ENCODE data around the gene STX18.

GRCh38 chr4:4422856-4423499 lies 118.9 kb downstream of the STX18 start:
- TF ChIP-seq TGIF2 (CRISPR knock-in tag; IDR thresholded peaks at IDR 0.05): no peak
- TF ChIP-seq, protein P1, sequence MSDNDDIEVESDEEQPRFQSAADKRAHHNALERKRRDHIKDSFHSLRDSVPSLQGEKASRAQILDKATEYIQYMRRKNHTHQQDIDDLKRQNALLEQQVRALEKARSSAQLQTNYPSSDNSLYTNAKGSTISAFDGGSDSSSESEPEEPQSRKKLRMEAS (IDR thresholded peaks at IDR 0.05): no peak
- no peak for TF ChIP-seq FOXC1 (CRISPR knock-in tag; IDR thresholded peaks at IDR 0.05; ENCODE audit: borderline replicate concordance)
- TF ChIP-seq, protein P2, sequence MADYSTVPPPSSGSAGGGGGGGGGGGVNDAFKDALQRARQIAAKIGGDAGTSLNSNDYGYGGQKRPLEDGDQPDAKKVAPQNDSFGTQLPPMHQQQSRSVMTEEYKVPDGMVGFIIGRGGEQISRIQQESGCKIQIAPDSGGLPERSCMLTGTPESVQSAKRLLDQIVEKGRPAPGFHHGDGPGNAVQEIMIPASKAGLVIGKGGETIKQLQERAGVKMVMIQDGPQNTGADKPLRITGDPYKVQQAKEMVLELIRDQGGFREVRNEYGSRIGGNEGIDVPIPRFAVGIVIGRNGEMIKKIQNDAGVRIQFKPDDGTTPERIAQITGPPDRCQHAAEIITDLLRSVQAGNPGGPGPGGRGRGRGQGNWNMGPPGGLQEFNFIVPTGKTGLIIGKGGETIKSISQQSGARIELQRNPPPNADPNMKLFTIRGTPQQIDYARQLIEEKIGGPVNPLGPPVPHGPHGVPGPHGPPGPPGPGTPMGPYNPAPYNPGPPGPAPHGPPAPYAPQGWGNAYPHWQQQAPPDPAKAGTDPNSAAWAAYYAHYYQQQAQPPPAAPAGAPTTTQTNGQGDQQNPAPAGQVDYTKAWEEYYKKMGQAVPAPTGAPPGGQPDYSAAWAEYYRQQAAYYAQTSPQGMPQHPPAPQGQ (CRISPR knock-in tag; IDR thresholded peaks at IDR 0.05; ENCODE audit: borderline replicate concordance): no peak
- no peak for TF ChIP-seq TRAFD1 (CRISPR knock-in tag; IDR thresholded peaks at IDR 0.05; ENCODE audit: borderline replicate concordance)
- TF ChIP-seq NFRKB (IDR thresholded peaks at IDR 0.05): no peak
- no peak for TF ChIP-seq ZNF615 (CRISPR knock-in tag; IDR thresholded peaks at IDR 0.05; ENCODE audit: borderline replicate concordance)
- TF ChIP-seq CTCF (CRISPR knock-in tag; IDR thresholded peaks at IDR 0.05): no peak

All from HepG2 (cell line).